Keratinocyte (primary cell): ENCODE data around the gene MIB2. TPM values are rescaled to one million over a fixed set of nuclear protein-coding genes. Genes with fewer than 3 reads are reported as not detected.

ENCODE experiments used
- DNase-seq: peaks from one replicate; pipeline ENCODE4 v3.0.0-alpha.2; 2011; ENCODE audit warnings: low read depth, missing footprints, low spot score
- FAIRE-seq: peaks from 2 replicates; lab custom pipeline; 2011; peaks lifted over from hg19 to GRCh38; lab: Jason Lieb, UNC
- H2AFZ ChIP-seq: 2 replicates; pipeline ENCODE4 v1.6.0; 2012; ENCODE audit warnings: low read length, control low read depth, inconsistent platforms; ENCODE audit not compliant: control insufficient read depth
- H3K27ac ChIP-seq: 2 replicates; pipeline ENCODE4 v1.5.1; 2011; ENCODE audit warnings: low read length; ENCODE audit not compliant: control insufficient read depth, insufficient read depth
- H3K27me3 ChIP-seq: 3 replicates; pipeline ENCODE4 v1.6.0; 2011; ENCODE audit warnings: low read length; ENCODE audit not compliant: control insufficient read depth, insufficient read depth; ENCODE audit errors: extremely low read depth
- H3K36me3 ChIP-seq, 2 experiments: 2 replicates in 1 of 2; 3 replicates in 1 of 2; pipeline ENCODE4 v1.5.1; 2011; ENCODE audit warnings: low read length in 2 of 2, mild to moderate bottlenecking in 1 of 2; ENCODE audit not compliant: control insufficient read depth in 2 of 2, insufficient read depth in 2 of 2; ENCODE audit errors: extremely low read depth in 1 of 2
- H3K4me1 ChIP-seq: 3 replicates; pipeline ENCODE4 v1.5.1; 2011; ENCODE audit warnings: low read length; ENCODE audit not compliant: control insufficient read depth, insufficient read depth; ENCODE audit errors: extremely low read depth
- H3K4me2 ChIP-seq: 3 replicates; pipeline ENCODE4 v1.6.0; 2011; ENCODE audit warnings: low read depth, low read length; ENCODE audit not compliant: control insufficient read depth, insufficient read depth; ENCODE audit errors: extremely low read depth
- H3K4me3 ChIP-seq, 3 experiments: fragments of 200-600 bp in 1 of 3; sonication (generic) in 1 of 3; 2 replicates in 2 of 3; 3 replicates in 1 of 3; pipeline ENCODE4 v1.5.1; 2011 to 2016; ENCODE audit warnings: low read length in 3 of 3, mild to moderate bottlenecking in 3 of 3, control low read depth in 2 of 3, inconsistent platforms in 1 of 3, low read depth in 1 of 3, mixed read lengths in 1 of 3, mixed run types in 1 of 3, moderate library complexity in 1 of 3; ENCODE audit not compliant: control insufficient read depth in 2 of 3, insufficient read depth in 2 of 3; ENCODE audit errors: extremely low read depth in 1 of 3
- H3K79me2 ChIP-seq: 2 replicates; pipeline ENCODE4 v1.6.0; 2012; ENCODE audit warnings: low read length; ENCODE audit not compliant: control insufficient read depth, insufficient read depth
- H3K9ac ChIP-seq: 3 replicates; pipeline ENCODE4 v1.6.0; 2011; ENCODE audit warnings: low read length; ENCODE audit not compliant: control insufficient read depth, insufficient read depth; ENCODE audit errors: extremely low read depth
- H3K9me1 ChIP-seq: 3 replicates; pipeline ENCODE4 v1.6.0; 2011; ENCODE audit warnings: low read length; ENCODE audit not compliant: control insufficient read depth, insufficient read depth; ENCODE audit errors: extremely low read depth
- H3K9me3 ChIP-seq: 2 replicates; pipeline ENCODE4 v1.5.1; 2012; ENCODE audit warnings: low read depth, low read length; ENCODE audit not compliant: control insufficient read depth
- H4K20me1 ChIP-seq: 3 replicates; pipeline ENCODE4 v1.6.0; 2011; ENCODE audit warnings: low read length; ENCODE audit not compliant: control insufficient read depth, insufficient read depth; ENCODE audit errors: extremely low read depth
- EZH2 ChIP-seq: IDR thresholded peaks from one replicate; pipeline ENCODE4 v1.6.1; 2012; ENCODE audit warnings: inconsistent platforms, mild to moderate bottlenecking, low read length, moderate library complexity
- dilution Hi-C: fragments of 300-500 bp; cut with MboI; formaldehyde crosslinking; loops from one replicate; pipeline ENCODE4 v1.7.0; 2020; ENCODE audit warnings: low sequenced_read_pairs; ENCODE audit not compliant: extremely low pct_ligation_motif_present
- polyA plus RNA-seq, 5 experiments: library from polyadenylated mRNA; depleted of rRNA in 3 of 5; stranded (reverse) in 3 of 5; stranded (forward) in 1 of 5; unstranded in 1 of 5; fragments of >200 nt; gene quantifications; 1 replicate in 1 of 5; 2 replicates in 3 of 5; 3 replicates in 1 of 5; pipeline versions ENCODE4 v1.2.1 to v1.2.3, GENCODE V29; 2011 to 2012; ENCODE audit warnings: missing spikeins in 2 of 5, low read depth in 1 of 5, low replicate concordance in 1 of 5
- TF ChIP-seq, protein P1 (sequence below), 3 experiments: IDR thresholded peaks in 1 of 3; conservative IDR thresholded peaks in 1 of 3; optimal IDR thresholded peaks in 1 of 3; 2 replicates in 2 of 3; 3 replicates in 1 of 3; pipeline versions ENCODE3 to v1.5.1; 2011; ENCODE audit warnings: low read length in 3 of 3, mild to moderate bottlenecking in 3 of 3, moderate library complexity in 2 of 3, control low read depth in 1 of 3, inconsistent platforms in 1 of 3; ENCODE audit not compliant: insufficient read depth in 2 of 3; ENCODE audit errors: extremely low read depth in 1 of 3

Gene MIB2
- polyA plus RNA-seq, 1 donor (not counting 4 experiments of a cell fraction or from before 2014, with no cell fraction given): 13.9 TPM

DNA sequence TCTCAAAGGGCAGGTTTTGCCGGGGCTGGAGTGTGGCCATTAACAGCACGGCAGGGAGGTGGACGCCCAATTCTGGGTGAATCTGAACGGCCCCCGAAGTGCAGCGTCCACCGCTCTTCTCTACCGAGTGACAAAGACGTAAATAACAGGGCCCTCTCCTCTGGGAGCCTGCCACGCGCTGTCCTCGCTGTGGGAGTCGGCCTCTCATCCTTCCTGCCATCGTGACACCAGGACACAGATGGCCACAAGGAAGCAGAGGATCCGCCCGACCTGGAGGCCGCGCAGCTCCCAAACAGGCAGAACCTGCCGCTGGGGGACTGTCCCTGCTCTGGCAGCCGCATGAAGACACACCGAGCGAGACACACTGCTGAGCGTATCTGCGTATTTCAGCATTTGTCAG lies 55.6 kb downstream of the MIB2 start:
- H3K4me3 ChIP-seq: no peak overlapping the region
- peaks cover 3 to 5% of the 10 kb centered on the region in 2 experiments for H3K36me3 ChIP-seq
- H2AFZ ChIP-seq: no peak overlapping the region
- H3K9me1 ChIP-seq: no peaks in the 10 kb centered on the region
- no peaks in the 10 kb centered on the region for H3K27me3 ChIP-seq
- no peaks in the 10 kb centered on the region for H3K9me3 ChIP-seq
- no peaks in the 10 kb centered on the region for H3K4me1 ChIP-seq
- TF ChIP-seq EZH2: no peak
- TF ChIP-seq, protein P1, sequence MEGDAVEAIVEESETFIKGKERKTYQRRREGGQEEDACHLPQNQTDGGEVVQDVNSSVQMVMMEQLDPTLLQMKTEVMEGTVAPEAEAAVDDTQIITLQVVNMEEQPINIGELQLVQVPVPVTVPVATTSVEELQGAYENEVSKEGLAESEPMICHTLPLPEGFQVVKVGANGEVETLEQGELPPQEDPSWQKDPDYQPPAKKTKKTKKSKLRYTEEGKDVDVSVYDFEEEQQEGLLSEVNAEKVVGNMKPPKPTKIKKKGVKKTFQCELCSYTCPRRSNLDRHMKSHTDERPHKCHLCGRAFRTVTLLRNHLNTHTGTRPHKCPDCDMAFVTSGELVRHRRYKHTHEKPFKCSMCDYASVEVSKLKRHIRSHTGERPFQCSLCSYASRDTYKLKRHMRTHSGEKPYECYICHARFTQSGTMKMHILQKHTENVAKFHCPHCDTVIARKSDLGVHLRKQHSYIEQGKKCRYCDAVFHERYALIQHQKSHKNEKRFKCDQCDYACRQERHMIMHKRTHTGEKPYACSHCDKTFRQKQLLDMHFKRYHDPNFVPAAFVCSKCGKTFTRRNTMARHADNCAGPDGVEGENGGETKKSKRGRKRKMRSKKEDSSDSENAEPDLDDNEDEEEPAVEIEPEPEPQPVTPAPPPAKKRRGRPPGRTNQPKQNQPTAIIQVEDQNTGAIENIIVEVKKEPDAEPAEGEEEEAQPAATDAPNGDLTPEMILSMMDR (optimal IDR thresholded peaks at IDR 0.05 in 1 of 3, IDR thresholded peaks at IDR 0.05 in 1 of 3, conservative IDR thresholded peaks at IDR 0.05 in 1 of 3; ENCODE audit: extremely low read depth in 1 of 3, insufficient read depth in 2 of 3, low read length in 3 of 3): no peak
- no peaks in the 10 kb centered on the region for H4K20me1 ChIP-seq
- H3K79me2 ChIP-seq: no peaks in the 10 kb centered on the region
- no peak overlapping the region for H3K4me2 ChIP-seq
- no peak for DNase-seq
- H3K27ac ChIP-seq: no peak overlapping the region
- H3K9ac ChIP-seq: no peak overlapping the region
- FAIRE-seq: no peak
- dilution Hi-C loops: no loop called here

DNA sequence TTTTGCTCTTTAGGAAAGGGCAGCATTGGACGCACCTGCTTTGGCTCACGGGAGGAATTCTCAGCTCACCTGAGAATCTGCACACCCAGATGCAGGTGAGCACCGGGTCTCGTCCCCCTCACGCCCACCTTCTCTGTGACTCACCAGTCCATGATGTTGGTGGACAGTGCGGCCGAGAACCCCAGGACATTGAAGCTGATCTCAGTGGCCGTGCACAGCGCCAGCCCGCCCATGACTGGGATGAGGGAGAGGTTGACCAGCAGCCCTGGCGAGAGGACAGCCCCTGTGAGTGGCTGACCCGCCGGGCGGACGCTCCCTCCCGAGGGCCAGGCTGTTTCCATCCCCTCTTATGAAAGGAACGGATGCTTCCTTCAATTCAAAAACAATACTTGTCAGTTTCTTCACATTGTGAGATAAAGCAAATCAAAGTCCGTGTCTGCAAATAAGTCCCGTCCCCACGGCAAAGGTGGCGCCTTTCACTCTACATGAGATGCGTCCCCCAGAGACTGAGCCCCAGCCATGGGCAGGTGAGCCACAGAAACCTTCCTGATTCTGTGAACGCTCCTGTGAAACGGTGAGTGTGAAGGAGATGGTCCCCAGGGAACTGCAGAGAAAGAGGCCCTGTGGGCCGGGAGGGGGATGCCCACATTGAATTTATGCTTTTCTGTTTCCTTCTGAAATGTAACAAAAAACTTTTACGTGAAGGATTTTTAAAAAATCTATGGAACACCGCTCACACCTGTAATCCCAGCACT lies 56.2 kb downstream of the MIB2 start:
- Histone ChIP-seq H3K36me3 (peaks cover 0 to 5% of the 10 kb centered on the region in 2 experiments), H3K27ac (no peak overlapping the region), H3K9ac (no peak overlapping the region), H3K4me2 (no peak overlapping the region), H3K4me3 (no peak overlapping the region), H2AFZ (no peak overlapping the region), H3K9me1 (no peaks in the 10 kb centered on the region), H3K4me1 (no peaks in the 10 kb centered on the region), H3K27me3 (no peaks in the 10 kb centered on the region), H4K20me1 (no peaks in the 10 kb centered on the region), H3K79me2 (no peaks in the 10 kb centered on the region), H3K9me3 (no peaks in the 10 kb centered on the region)
- no peak for FAIRE-seq
- TF ChIP-seq, protein P1 (optimal IDR thresholded peaks at IDR 0.05 in 1 of 3, IDR thresholded peaks at IDR 0.05 in 1 of 3, conservative IDR thresholded peaks at IDR 0.05 in 1 of 3; ENCODE audit: extremely low read depth in 1 of 3, insufficient read depth in 2 of 3, low read length in 3 of 3): no peak
- TF ChIP-seq EZH2: no peak
- dilution Hi-C loops: no loop called here
- DNase-seq: no peak
